Measurements from ENCODE around the gene CCNI2.

CCNI2 gene

GRCh38 chr5:132729896-132730295, 17.3 kb upstream of the CCNI2 start:
- Histone ChIP-seq H3K27ac (no peak overlapping the region), H3K4me3 (no peak overlapping the region)
- TF ChIP-seq CTCF (IDR thresholded peaks at IDR 0.05), result no peak
- no peak for DNase-seq (ENCODE audit: low spot score)

- DNase-seq (ENCODE audit: low spot score), result no peak
- no peak for TF ChIP-seq CTCF (IDR thresholded peaks at IDR 0.05)
- Histone ChIP-seq H3K4me3 (no peak overlapping the region), H3K27ac (no peak overlapping the region)
Observed at GRCh38 chr5:132733499-132734148, 13.6 kb upstream of the CCNI2 start.

- Histone ChIP-seq H3K27ac (no peak overlapping the region), H3K4me3 (no peak overlapping the region)
- no peak for DNase-seq (ENCODE audit: low spot score)
- no peak for TF ChIP-seq CTCF (IDR thresholded peaks at IDR 0.05)
Observed at GRCh38 chr5:132734687-132735086, 12.5 kb upstream of the CCNI2 start.

- peak; percentile 94 for DNase-seq (ENCODE audit: low spot score)
- H3K4me3 ChIP-seq, result peak within 1 kb of the TSS; percentile 97
- no peak for TF ChIP-seq CTCF (IDR thresholded peaks at IDR 0.05)
- peak within 1 kb of the TSS in 1 of 2 donors; percentile 84 for H3K27ac ChIP-seq
Observed at GRCh38 chr5:132736853-132737833, 10.1 kb upstream of the CCNI2 start, which contains the start of gene KIF3A. Gene KIF3A, minus strand, starts transcription at chr5:132737546. Its CDS starts 127 bp downstream, at chr5:132737419.

- TF ChIP-seq CTCF (IDR thresholded peaks at IDR 0.05), result no peak
- Histone ChIP-seq H3K27ac (no peak overlapping the region), H3K4me3 (peak overlapping the region; percentile 97)
- no peak for DNase-seq (ENCODE audit: low spot score)
Observed at GRCh38 chr5:132737982-132738681, 9.1 kb upstream of the CCNI2 start.

- no peak for TF ChIP-seq CTCF (IDR thresholded peaks at IDR 0.05)
- Histone ChIP-seq H3K4me3 (no peak overlapping the region), H3K27ac (no peak overlapping the region)
- no peak for DNase-seq (ENCODE audit: low spot score)
Observed at GRCh38 chr5:132739232-132739631, 8.0 kb upstream of the CCNI2 start.
